ENCODE measurements around the gene AKT1S1.

Gene AKT1S1

GRCh38 chr19:49847731-49848696 lies 29.1 kb downstream of the AKT1S1 start (continued):
- TF ChIP-seq ZNF221 (tag by site-specific recombination; IDR thresholded peaks at IDR 0.05; ENCODE audit: borderline replicate concordance) (no peak), OSR2 (tag by site-specific recombination; IDR thresholded peaks at IDR 0.05) (peak; percentile 44; the same call in 1 of the 2 replicates), ZNF335 (tag by site-specific recombination; conservative IDR thresholded peaks at IDR 0.05) (peak; percentile 23; the same call in 1 of the 2 replicates), BCL11A (tag by site-specific recombination; IDR thresholded peaks at IDR 0.05; ENCODE audit: low read depth) (no peak), ZFP37 (tag by site-specific recombination; IDR thresholded peaks at IDR 0.05) (no peak), KLF1 (tag by site-specific recombination; IDR thresholded peaks at IDR 0.05) (no peak), ZNF121 (tag by site-specific recombination; IDR thresholded peaks at IDR 0.05) (peak; percentile 73; the same call in 1 of the 2 replicates), AEBP2 (tag by site-specific recombination; IDR thresholded peaks at IDR 0.05; ENCODE audit: borderline replicate concordance) (no peak), SP7 (tag by site-specific recombination; IDR thresholded peaks at IDR 0.05) (no peak), ZBTB8A (tag by site-specific recombination; IDR thresholded peaks at IDR 0.05) (peak; percentile 77), YY2 (tag by site-specific recombination; IDR thresholded peaks at IDR 0.05) (no peak), SP3 (tag by site-specific recombination; IDR thresholded peaks at IDR 0.05) (peak; percentile 50), ZNF366 (tag by site-specific recombination; conservative IDR thresholded peaks at IDR 0.05) (0 out of 2 replicates have a peak, but pooled peaks have one; percentile 29), ZFHX2 (tag by site-specific recombination; conservative IDR thresholded peaks at IDR 0.05) (peak; percentile 45), ZNF518A (tag by site-specific recombination; conservative IDR thresholded peaks at IDR 0.05; ENCODE audit: low read depth) (no peak), ZNF426 (tag by site-specific recombination; IDR thresholded peaks at IDR 0.05) (no peak), ZNF660 (tag by site-specific recombination; IDR thresholded peaks at IDR 0.05) (peak; percentile 73; the same call in 1 of the 2 replicates), GLI4 (tag by site-specific recombination; IDR thresholded peaks at IDR 0.05) (no peak), EGR2 (tag by site-specific recombination; IDR thresholded peaks at IDR 0.05; ENCODE audit: low read depth) (peak; percentile 32; the same call in 1 of the 2 replicates), ZNF302 (tag by site-specific recombination; IDR thresholded peaks at IDR 0.05; ENCODE audit: low read depth) (no peak), ZNF549 (tag by site-specific recombination; IDR thresholded peaks at IDR 0.05) (no peak), ZBTB26 (tag by site-specific recombination; optimal IDR thresholded peaks at IDR 0.05) (peak; percentile 10)
- TF ChIP-seq, protein P1, sequence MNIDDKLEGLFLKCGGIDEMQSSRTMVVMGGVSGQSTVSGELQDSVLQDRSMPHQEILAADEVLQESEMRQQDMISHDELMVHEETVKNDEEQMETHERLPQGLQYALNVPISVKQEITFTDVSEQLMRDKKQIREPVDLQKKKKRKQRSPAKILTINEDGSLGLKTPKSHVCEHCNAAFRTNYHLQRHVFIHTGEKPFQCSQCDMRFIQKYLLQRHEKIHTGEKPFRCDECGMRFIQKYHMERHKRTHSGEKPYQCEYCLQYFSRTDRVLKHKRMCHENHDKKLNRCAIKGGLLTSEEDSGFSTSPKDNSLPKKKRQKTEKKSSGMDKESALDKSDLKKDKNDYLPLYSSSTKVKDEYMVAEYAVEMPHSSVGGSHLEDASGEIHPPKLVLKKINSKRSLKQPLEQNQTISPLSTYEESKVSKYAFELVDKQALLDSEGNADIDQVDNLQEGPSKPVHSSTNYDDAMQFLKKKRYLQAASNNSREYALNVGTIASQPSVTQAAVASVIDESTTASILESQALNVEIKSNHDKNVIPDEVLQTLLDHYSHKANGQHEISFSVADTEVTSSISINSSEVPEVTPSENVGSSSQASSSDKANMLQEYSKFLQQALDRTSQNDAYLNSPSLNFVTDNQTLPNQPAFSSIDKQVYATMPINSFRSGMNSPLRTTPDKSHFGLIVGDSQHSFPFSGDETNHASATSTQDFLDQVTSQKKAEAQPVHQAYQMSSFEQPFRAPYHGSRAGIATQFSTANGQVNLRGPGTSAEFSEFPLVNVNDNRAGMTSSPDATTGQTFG (tag by site-specific recombination; IDR thresholded peaks at IDR 0.05; ENCODE audit: borderline replicate concordance): no peak
- TF ChIP-seq, protein P2, sequence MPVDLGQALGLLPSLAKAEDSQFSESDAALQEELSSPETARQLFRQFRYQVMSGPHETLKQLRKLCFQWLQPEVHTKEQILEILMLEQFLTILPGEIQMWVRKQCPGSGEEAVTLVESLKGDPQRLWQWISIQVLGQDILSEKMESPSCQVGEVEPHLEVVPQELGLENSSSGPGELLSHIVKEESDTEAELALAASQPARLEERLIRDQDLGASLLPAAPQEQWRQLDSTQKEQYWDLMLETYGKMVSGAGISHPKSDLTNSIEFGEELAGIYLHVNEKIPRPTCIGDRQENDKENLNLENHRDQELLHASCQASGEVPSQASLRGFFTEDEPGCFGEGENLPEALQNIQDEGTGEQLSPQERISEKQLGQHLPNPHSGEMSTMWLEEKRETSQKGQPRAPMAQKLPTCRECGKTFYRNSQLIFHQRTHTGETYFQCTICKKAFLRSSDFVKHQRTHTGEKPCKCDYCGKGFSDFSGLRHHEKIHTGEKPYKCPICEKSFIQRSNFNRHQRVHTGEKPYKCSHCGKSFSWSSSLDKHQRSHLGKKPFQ (tag by site-specific recombination; IDR thresholded peaks at IDR 0.05): peak; percentile 80; the same call in 1 of the 2 replicates
